Spleen (tissue), 7 donors: Measurements from ENCODE around the gene SMOC2.

Experiments used
- CTCF ChIP-seq, 11 experiments: fragments of 200-600 bp in 7 of 11; fragments of 450-650 bp in 4 of 11; sonication (generic) in 4 of 11; IDR thresholded peaks in 8 of 11; conservative IDR thresholded peaks in 3 of 11; 1 replicate in 7 of 11; 2 replicates in 4 of 11; pipeline versions ENCODE4 v1.4.0 to v1.8.0; 2016 to 2021; ENCODE audit warnings: antibody characterized with exemption in 11 of 11, inconsistent platforms in 4 of 11, mild to moderate bottlenecking in 1 of 11
- POLR2AphosphoS5 ChIP-seq, 3 donors: sonication (generic); formaldehyde crosslinking; IDR thresholded peaks; one replicate each; pipeline ENCODE4 v1.5.1; 2017; ENCODE audit warnings: antibody characterized with exemption in 3 of 3
- donor health status: DM: no; HTN: no; CAD: no; lungs with moderate emphysema.
- donor health status: DM: no; HTN: no; CAD: no.
- donor health status: DM: no; HTN: no; CAD: no.

- TF ChIP-seq POLR2AphosphoS5 (IDR thresholded peaks at IDR 0.05) (no peak), CTCF (IDR thresholded peaks at IDR 0.05 in 8 of 11, conservative IDR thresholded peaks at IDR 0.05 in 3 of 11) (no peak)
Measured at GRCh38 chr6:168472363-168472762, 31.4 kb downstream of the SMOC2 start.
